Inflammatory macrophage (primary cell): ENCODE data around the gene TAB2.
A peak's percentile ranks its signal among the peaks of the same experiment; 100 is the strongest.
"Not testable (repeated sequence)": the region's sequence is repeated elsewhere in the genome, so short reads cannot be mapped to it uniquely, and the experiment has no call there.

ENCODE experiments used
- DNase-seq, 2 donors: peaks; one replicate each; pipeline ENCODE4 v3.0.0-alpha.2; 2020 to 2022

The TAB2 gene

GRCh38 chr6:149334682-149335160 is 17.2 kb downstream of the TAB2 start:
- DNase-seq, result no peak

GRCh38 chr6:149335924-149336608 is 18.6 kb downstream of the TAB2 start:
- DNase-seq, result peak; percentile 69 to 73

- no peak for DNase-seq
Measured at GRCh38 chr6:149336609-149336928, 19.1 kb downstream of the TAB2 start.

- no peak for DNase-seq
Measured at GRCh38 chr6:149337320-149337719, 19.8 kb downstream of the TAB2 start.

- DNase-seq, result no peak
Measured at GRCh38 chr6:149340200-149340599, 22.7 kb downstream of the TAB2 start.

GRCh38 chr6:149342525-149342924 is 25.0 kb downstream of the TAB2 start:
- DNase-seq, result peak; percentile 49 to 52

GRCh38 chr6:149343501-149343900 is 26.0 kb downstream of the TAB2 start:
- DNase-seq, result peak; percentile 36 to 59

GRCh38 chr6:149346078-149346477 is 28.6 kb downstream of the TAB2 start:
- DNase-seq, result no peak

GRCh38 chr6:149347067-149347466 is 29.6 kb downstream of the TAB2 start:
- no peak for DNase-seq

- not testable (repeated sequence) for DNase-seq
Measured at GRCh38 chr6:149349279-149349678, 31.8 kb downstream of the TAB2 start.

GRCh38 chr6:149354009-149354408 is 36.5 kb downstream of the TAB2 start:
- DNase-seq, result no peak

GRCh38 chr6:149356081-149356750 is 38.7 kb downstream of the TAB2 start:
- DNase-seq, result no peak

- DNase-seq, result no peak
Measured at GRCh38 chr6:149357726-149358538, 40.4 kb downstream of the TAB2 start.

GRCh38 chr6:149359440-149359839 is 41.9 kb downstream of the TAB2 start:
- peak; percentile 30 to 41 for DNase-seq

- DNase-seq, result no peak
Measured at GRCh38 chr6:149360536-149360935, 43.0 kb downstream of the TAB2 start.

GRCh38 chr6:149362289-149362688 is 44.8 kb downstream of the TAB2 start:
- DNase-seq, result no peak

GRCh38 chr6:149363154-149363553 is 45.6 kb downstream of the TAB2 start:
- no peak for DNase-seq

- no peak for DNase-seq
Measured at GRCh38 chr6:149364557-149364956, 47.0 kb downstream of the TAB2 start.

- no peak for DNase-seq
Measured at GRCh38 chr6:149365197-149365596, 47.7 kb downstream of the TAB2 start.

GRCh38 chr6:149366267-149366921 is 48.9 kb downstream of the TAB2 start:
- DNase-seq, result no peak

GRCh38 chr6:149368065-149368464 is 50.6 kb downstream of the TAB2 start:
- DNase-seq, result no peak

- DNase-seq, result no peak
Measured at GRCh38 chr6:149371154-149371553, 53.6 kb downstream of the TAB2 start.

- DNase-seq, result no peak
Measured at GRCh38 chr6:149372062-149372461, 54.5 kb downstream of the TAB2 start.
